OCI-LY1 (cell line): ENCODE measurements around the gene NECTIN1.

ENCODE experiments used
- CTCF ChIP-seq: fragments of 200-600 bp; sonication (generic), shearing (Covaris generic); IDR thresholded peaks from 2 replicates; pipeline ENCODE4 v1.5.1; 2017; ENCODE audit warnings: mild to moderate bottlenecking, antibody characterized with exemption, low read length, moderate library complexity, mixed read lengths
- EZH2 ChIP-seq: fragments of 200-600 bp; sonication (generic), shearing (Covaris generic); IDR thresholded peaks from 2 replicates; pipeline ENCODE4 v1.8.0; 2017; ENCODE audit warnings: borderline replicate concordance, mixed run types, mild to moderate bottlenecking, antibody characterized with exemption, low read length, moderate library complexity, mixed read lengths

- TF ChIP-seq CTCF: no peak
- no peak for TF ChIP-seq EZH2
Measured at GRCh38 chr11:119594639-119595249, 134.3 kb downstream of the NECTIN1 start.
